Sigmoid colon (tissue), 7 donors: ENCODE measurements around the gene VOPP1. TPM values are rescaled to one million over a fixed set of nuclear protein-coding genes. Genes with fewer than 3 reads are reported as not detected.

Experiments
- DNase-seq: peaks from one replicate; pipeline ENCODE4 v3.0.0-alpha.2; 2019
- H3K27ac ChIP-seq, 4 donors: fragments of 200-600 bp; sonication (generic); one replicate each; pipeline ENCODE4 v1.5.1; 2016 to 2019; ENCODE audit warnings: mild to moderate bottlenecking in 1 of 4
- H3K27me3 ChIP-seq, 3 donors: fragments of 200-600 bp; sonication (generic); one replicate each; pipeline ENCODE4 v1.5.1; 2019; ENCODE audit warnings: mild to moderate bottlenecking in 1 of 3
- H3K36me3 ChIP-seq, 4 donors: fragments of 200-600 bp; sonication (generic); one replicate each; pipeline ENCODE4 v1.5.1; 2016 to 2019
- H3K4me1 ChIP-seq, 4 donors: fragments of 200-600 bp; sonication (generic); one replicate each; pipeline ENCODE4 v1.5.1; 2017 to 2019
- H3K4me3 ChIP-seq, 4 donors: fragments of 200-600 bp; sonication (generic); one replicate each; pipeline ENCODE4 v1.5.1; 2017 to 2019; ENCODE audit warnings: mild to moderate bottlenecking in 2 of 4, moderate library complexity in 1 of 4
- H3K9me3 ChIP-seq, 4 donors: fragments of 200-600 bp in 3 of 4; sonication (generic) in 3 of 4; one replicate each; pipeline versions ENCODE4 v1.5.1 to v1.6.1; 2013 to 2019
- CTCF ChIP-seq, 4 experiments: fragments of 450-650 bp in 3 of 4; fragments of 200-600 bp in 1 of 4; IDR thresholded peaks; one replicate each; pipeline ENCODE4 v1.5.1; 2016 to 2019; ENCODE audit warnings: antibody characterized with exemption in 4 of 4, mild to moderate bottlenecking in 3 of 4, moderate library complexity in 2 of 4
- EP300 ChIP-seq, 4 donors: sonication (generic); formaldehyde crosslinking; IDR thresholded peaks; one replicate each; pipeline ENCODE4 v1.6.1; 2017; ENCODE audit warnings: antibody characterized with exemption in 4 of 4
- POLR2A ChIP-seq, 2 donors: fragments of 450-650 bp; IDR thresholded peaks; one replicate each; pipeline ENCODE4 v1.6.1; 2016; ENCODE audit warnings: antibody characterized with exemption in 2 of 2, mild to moderate bottlenecking in 2 of 2, moderate library complexity in 2 of 2
- POLR2AphosphoS5 ChIP-seq, 4 donors: sonication (generic); formaldehyde crosslinking; IDR thresholded peaks; one replicate each; pipeline ENCODE4 v1.6.1; 2017; ENCODE audit warnings: antibody characterized with exemption in 4 of 4
- WGBS, 2 donors: extraction: QIAGEN DNeasy Blood & Tissue Kit; methylation state at CpG; one replicate each; pipeline ENCODE4 v1.1.7; 2013; 5-methylcytosine and 5-hydroxymethylcytosine counted together
- intact Hi-C: fragments of 100-400 bp; cut with DNase I; formaldehyde crosslinking; loops from one replicate; pipeline ENCODE4 v1.15.1; 2023
- polyA plus RNA-seq, 3 donors: library from polyadenylated mRNA; stranded (reverse); fragments of 200-250 nt; gene quantifications; one replicate each; pipeline ENCODE4 v1.2.3, GENCODE V29; 2013
- total RNA-seq, 4 donors: library from RNA; depleted of rRNA; stranded (reverse); fragments of >200 nt; gene quantifications; one replicate each; pipeline ENCODE4 v1.1.0, GENCODE V29; 2016
- donor health status: healthy with polysubstance abuse.
- donor health status: Bipolar disorder and iron deficiency.
- donor health status: healthy.

The VOPP1 gene
- total and polyA plus RNA-seq, 7 donors = 22.2 to 59.5 (median 26.4) TPM

- no peaks in the 10 kb centered on the region for H3K27me3 ChIP-seq
- peaks cover 0 to 13% (median 0%) of the 10 kb centered on the region in 4 donors for H3K36me3 ChIP-seq
- TF ChIP-seq POLR2A (IDR thresholded peaks at IDR 0.05) (no peak), POLR2AphosphoS5 (IDR thresholded peaks at IDR 0.05) (no peak), EP300 (IDR thresholded peaks at IDR 0.05) (no peak)
- no peaks in the 10 kb centered on the region for H3K4me1 ChIP-seq
- intact Hi-C loops = no loop called here
- DNase-seq = no peak
- H3K4me3 ChIP-seq = no peak overlapping the region
- 18 to 45% methylated on average over 2 of the region's 2 CpGs for WGBS, 2 donors
- no peak overlapping the region for H3K27ac ChIP-seq
- H3K9me3 ChIP-seq = no peaks in the 10 kb centered on the region
Measured at GRCh38 chr7:55431898-55432297, 140.4 kb downstream of the VOPP1 start.

- 70 to 80% methylated on average over 11 of the region's 11 CpGs for WGBS, 2 donors
- DNase-seq = no peak
- Histone ChIP-seq H3K4me3 (no peak overlapping the region), H3K27me3 (no peaks in the 10 kb centered on the region), H3K9me3 (no peaks in the 10 kb centered on the region), H3K4me1 (no peaks in the 10 kb centered on the region), H3K27ac (no peak overlapping the region), H3K36me3 (peaks cover 0 to 22% (median 4%) of the 10 kb centered on the region in 4 donors)
- no peak for TF ChIP-seq POLR2A (IDR thresholded peaks at IDR 0.05)
- no peak for TF ChIP-seq POLR2AphosphoS5 (IDR thresholded peaks at IDR 0.05)
- TF ChIP-seq CTCF (IDR thresholded peaks at IDR 0.05) = no peak
- TF ChIP-seq EP300 (IDR thresholded peaks at IDR 0.05) = no peak
- intact Hi-C loops = no loop called here
Measured at GRCh38 chr7:55429835-55430499, 142.3 kb downstream of the VOPP1 start.

- DNase-seq = no peak
- Histone ChIP-seq H3K9me3 (no peaks in the 10 kb centered on the region), H3K27me3 (no peaks in the 10 kb centered on the region), H3K36me3 (peaks cover 0 to 22% (median 4%) of the 10 kb centered on the region in 4 donors), H3K27ac (no peak overlapping the region), H3K4me3 (no peak overlapping the region), H3K4me1 (no peaks in the 10 kb centered on the region)
- intact Hi-C loops = no loop called here
- 82 to 86% methylated on average over 11 of the region's 11 CpGs for WGBS, 2 donors
- TF ChIP-seq POLR2AphosphoS5 (IDR thresholded peaks at IDR 0.05) = no peak
- no peak for TF ChIP-seq POLR2A (IDR thresholded peaks at IDR 0.05)
- no peak for TF ChIP-seq EP300 (IDR thresholded peaks at IDR 0.05)
- no peak for TF ChIP-seq CTCF (IDR thresholded peaks at IDR 0.05)
Measured at GRCh38 chr7:55427800-55428199, 144.5 kb downstream of the VOPP1 start.

GRCh38 chr7:55427342-55427741 is 145.0 kb downstream of the VOPP1 start:
- TF ChIP-seq CTCF (IDR thresholded peaks at IDR 0.05) (no peak), POLR2AphosphoS5 (IDR thresholded peaks at IDR 0.05) (no peak), EP300 (IDR thresholded peaks at IDR 0.05) (no peak), POLR2A (IDR thresholded peaks at IDR 0.05) (no peak)
- intact Hi-C loops = no loop called here
- H3K36me3 ChIP-seq = peaks cover 0 to 22% (median 4%) of the 10 kb centered on the region in 4 donors
- DNase-seq = no peak
- H3K4me3 ChIP-seq = no peak overlapping the region
- H3K27me3 ChIP-seq = no peaks in the 10 kb centered on the region
- no peak overlapping the region for H3K27ac ChIP-seq
- no peaks in the 10 kb centered on the region for H3K4me1 ChIP-seq
- no peaks in the 10 kb centered on the region for H3K9me3 ChIP-seq
- 62 to 82% methylated on average over 4 of the region's 4 CpGs for WGBS, 2 donors

GRCh38 chr7:55426676-55427075 is 145.6 kb downstream of the VOPP1 start:
- H3K4me3 ChIP-seq = no peak overlapping the region
- H3K9me3 ChIP-seq = no peaks in the 10 kb centered on the region
- H3K4me1 ChIP-seq = no peaks in the 10 kb centered on the region
- TF ChIP-seq CTCF (IDR thresholded peaks at IDR 0.05) (no peak), POLR2AphosphoS5 (IDR thresholded peaks at IDR 0.05) (no peak), EP300 (IDR thresholded peaks at IDR 0.05) (no peak), POLR2A (IDR thresholded peaks at IDR 0.05) (no peak)
- no peak for DNase-seq
- H3K27me3 ChIP-seq = no peaks in the 10 kb centered on the region
- 89 to 91% methylated on average over 12 of the region's 12 CpGs for WGBS, 2 donors
- no peak overlapping the region for H3K27ac ChIP-seq
- intact Hi-C loops = no loop called here
- H3K36me3 ChIP-seq = peaks cover 0 to 17% (median 4%) of the 10 kb centered on the region in 4 donors
